GM15510 (cell line): Measurements from ENCODE around the gene AFF3.

ENCODE experiments used
- POLR2A ChIP-seq: IDR thresholded peaks from 3 replicates; pipeline ENCODE4 v1.6.1; 2011; ENCODE audit warnings: borderline replicate concordance; ENCODE audit not compliant: insufficient read length; ENCODE audit errors: extremely low read depth

Gene AFF3

GRCh38 chr2:99621106-99621505 lies 521.3 kb downstream of the AFF3 start:
- TF ChIP-seq POLR2A, result no peak

- no peak for TF ChIP-seq POLR2A
These were observed 523.2 kb downstream of the AFF3 start for GRCh38 chr2:99619151-99619550.

GRCh38 chr2:99618579-99619097 lies 523.8 kb downstream of the AFF3 start:
- TF ChIP-seq POLR2A, result no peak

GRCh38 chr2:99617811-99618210 lies 524.6 kb downstream of the AFF3 start:
- TF ChIP-seq POLR2A, result no peak

GRCh38 chr2:99615247-99615771 lies 527.1 kb downstream of the AFF3 start:
- TF ChIP-seq POLR2A, result no peak

- TF ChIP-seq POLR2A, result no peak
These were observed 528.4 kb downstream of the AFF3 start for GRCh38 chr2:99613980-99614379.

- TF ChIP-seq POLR2A, result no peak
These were observed 530.6 kb downstream of the AFF3 start for GRCh38 chr2:99611786-99612185.

- TF ChIP-seq POLR2A, result no peak
These were observed 531.4 kb downstream of the AFF3 start for GRCh38 chr2:99611034-99611433.

- TF ChIP-seq POLR2A, result no peak
These were observed 532.5 kb downstream of the AFF3 start for GRCh38 chr2:99609851-99610381.

GRCh38 chr2:99608861-99609260 lies 533.5 kb downstream of the AFF3 start:
- no peak for TF ChIP-seq POLR2A

GRCh38 chr2:99607861-99608491 lies 534.4 kb downstream of the AFF3 start:
- no peak for TF ChIP-seq POLR2A

- no peak for TF ChIP-seq POLR2A
These were observed 534.9 kb downstream of the AFF3 start for GRCh38 chr2:99607454-99607853.

- no peak for TF ChIP-seq POLR2A
These were observed 537.4 kb downstream of the AFF3 start for GRCh38 chr2:99605036-99605435.

GRCh38 chr2:99602476-99602875 lies 539.9 kb downstream of the AFF3 start:
- TF ChIP-seq POLR2A, result no peak

- TF ChIP-seq POLR2A, result no peak
These were observed 541.3 kb downstream of the AFF3 start for GRCh38 chr2:99600981-99601651.

- no peak for TF ChIP-seq POLR2A
These were observed 543.9 kb downstream of the AFF3 start for GRCh38 chr2:99598441-99598840.
